Measurements from ENCODE around the gene AK1. TPM values are rescaled to one million over a fixed set of nuclear protein-coding genes. Genes with fewer than 3 reads are reported as not detected.

The AK1 gene
- total and polyA plus RNA-seq, 2 of the 13 experiments (the other 11 are each of a cell fraction or from before 2014, with no cell fraction given), result 19.1 to 32.8 TPM

GRCh38 chr9:127828262-127829031 lies 49.0 kb downstream of the AK1 start (continued):
- TF ChIP-seq IKZF5 (CRISPR knock-in tag; IDR thresholded peaks at IDR 0.05) (peak; percentile 24), HOXA7 (CRISPR knock-in tag; IDR thresholded peaks at IDR 0.05) (no peak), ZSCAN5A (CRISPR knock-in tag; IDR thresholded peaks at IDR 0.05; ENCODE audit: borderline replicate concordance) (no peak), ZNF614 (CRISPR knock-in tag; IDR thresholded peaks at IDR 0.05; ENCODE audit: borderline replicate concordance) (peak; percentile 17; the same call in 1 of the 2 replicates), FOXK1 (CRISPR knock-in tag; IDR thresholded peaks at IDR 0.05; ENCODE audit: borderline replicate concordance, low read depth) (no peak), CCAR2 (optimal IDR thresholded peaks at IDR 0.05; ENCODE audit: low read depth, low read length) (no peak), HMG20B (CRISPR knock-in tag; conservative IDR thresholded peaks at IDR 0.05) (no peak), PHF21A (CRISPR knock-in tag; IDR thresholded peaks at IDR 0.05) (0 out of 2 replicates have a peak, but pooled peaks have one; percentile 19), ZIK1 (CRISPR knock-in tag; IDR thresholded peaks at IDR 0.05; ENCODE audit: borderline replicate concordance, low read depth) (no peak), ZMYM2 (CRISPR knock-in tag; IDR thresholded peaks at IDR 0.05) (no peak), MTA1 (CRISPR knock-in tag; IDR thresholded peaks at IDR 0.05; ENCODE audit: borderline replicate concordance) (peak; percentile 18; the same call in 1 of the 2 replicates), JDP2 (CRISPR knock-in tag; IDR thresholded peaks at IDR 0.05; ENCODE audit: borderline replicate concordance) (no peak), MAX (IDR thresholded peaks at IDR 0.05) (no peak), ZNF44 (CRISPR knock-in tag; IDR thresholded peaks at IDR 0.05) (no peak), CSRNP2 (CRISPR knock-in tag; conservative IDR thresholded peaks at IDR 0.05; ENCODE audit: low read depth) (no peak), PAXIP1 (CRISPR knock-in tag; conservative IDR thresholded peaks at IDR 0.05) (peak; percentile 65), TBX2 (CRISPR knock-in tag; IDR thresholded peaks at IDR 0.05; ENCODE audit: borderline replicate concordance) (peak; percentile 22; the same call in 1 of the 2 replicates), TFDP2 (CRISPR knock-in tag; IDR thresholded peaks at IDR 0.05) (no peak), NAIF1 (CRISPR knock-in tag; IDR thresholded peaks at IDR 0.05; ENCODE audit: borderline replicate concordance) (no peak), ZNF263 (CRISPR knock-in tag; IDR thresholded peaks at IDR 0.05) (no peak)

All from HepG2 (cell line).